Suprapubic skin (tissue), 4 donors: ENCODE data around the gene CEP112.

Experiments used
- CTCF ChIP-seq, 2 donors: fragments of 200-600 bp in 1 of 2; fragments of 450-650 bp in 1 of 2; sonication (generic) in 1 of 2; IDR thresholded peaks; one replicate each; pipeline ENCODE4 v1.5.1; 2016 to 2019; ENCODE audit warnings: antibody characterized with exemption in 2 of 2, mild to moderate bottlenecking in 1 of 2, moderate library complexity in 1 of 2
- EP300 ChIP-seq: sonication (generic); formaldehyde crosslinking; IDR thresholded peaks from one replicate; pipeline ENCODE4 v1.6.1; 2017; ENCODE audit warnings: antibody characterized with exemption
- POLR2A ChIP-seq, 2 donors: fragments of 450-650 bp; IDR thresholded peaks; one replicate each; pipeline ENCODE4 v1.6.1; 2017; ENCODE audit warnings: antibody characterized with exemption in 2 of 2, mild to moderate bottlenecking in 2 of 2, moderate library complexity in 2 of 2
- POLR2AphosphoS5 ChIP-seq, 3 donors: sonication (generic); formaldehyde crosslinking; IDR thresholded peaks; one replicate each; pipeline ENCODE4 v1.6.1; 2017; ENCODE audit warnings: antibody characterized with exemption in 3 of 3

GRCh38 chr17:66192378-66192687 lies 400 bp upstream of the CEP112 start:
- no peak for TF ChIP-seq POLR2A (IDR thresholded peaks at IDR 0.05)
- TF ChIP-seq POLR2AphosphoS5 (IDR thresholded peaks at IDR 0.05): no peak
- TF ChIP-seq CTCF (IDR thresholded peaks at IDR 0.05): no peak
- TF ChIP-seq EP300: no peak
